NCI-H2196 treated with DMSO at 0.1 percent for 48 hours (cell line): ENCODE results near the gene ZDHHC14.
"Not testable (repeated sequence)": the region's sequence is repeated elsewhere in the genome, so short reads cannot be mapped to it uniquely, and the experiment has no call there.

Source experiments
- DNase-seq: peaks from one replicate; lab custom pipeline; 2025; ENCODE audit not compliant: unreplicated experiment; lab: John Stamatoyannopoulos, UW

Gene ZDHHC14

DNA sequence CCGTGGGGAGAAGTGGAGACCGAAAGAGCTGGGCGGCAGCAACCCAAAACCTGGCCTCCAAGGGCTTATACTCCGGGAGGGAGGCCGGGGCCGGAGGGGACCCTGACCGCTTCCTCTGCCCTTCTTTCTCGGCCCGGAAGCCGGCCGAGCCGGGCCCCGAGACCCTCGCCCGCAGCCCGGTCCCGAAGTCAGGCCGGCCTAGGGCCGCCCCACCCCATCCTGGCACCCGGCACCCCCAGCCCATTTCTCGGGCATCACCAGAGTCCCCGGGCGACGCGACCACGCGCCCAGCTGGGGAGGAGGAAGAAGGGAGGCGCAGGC lies 572 bp upstream of the ZDHHC14 start:
- DNase-seq, result no peak

GRCh38 chr6:157381631-157382621 lies 936 bp downstream of the ZDHHC14 start:
- DNase-seq, result no peak

- DNase-seq, result no peak
Measured at GRCh38 chr6:157382821-157383220, 1.8 kb downstream of the ZDHHC14 start.

GRCh38 chr6:157383471-157383870 lies 2.5 kb downstream of the ZDHHC14 start:
- DNase-seq, result no peak

DNA sequence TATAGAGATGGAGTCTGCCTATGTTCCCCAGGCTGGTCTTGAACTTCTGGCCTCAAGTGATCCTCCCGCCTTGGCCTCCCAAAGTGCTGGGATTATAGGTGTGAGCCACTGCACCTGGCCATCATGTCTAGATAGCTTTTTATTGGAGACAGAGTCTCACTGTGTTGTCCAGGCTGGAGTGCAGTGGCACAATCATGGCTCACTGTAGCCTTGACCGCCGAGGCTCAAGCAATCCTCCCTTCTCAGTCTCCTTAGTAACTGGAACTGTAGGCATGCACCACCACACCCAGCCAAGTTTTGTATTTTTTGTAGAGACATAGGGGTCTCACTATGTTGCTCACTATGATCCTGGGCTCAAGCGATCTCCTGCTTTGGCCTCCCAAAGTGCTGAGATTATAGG lies 4.0 kb downstream of the ZDHHC14 start:
- not testable (repeated sequence) for DNase-seq

GRCh38 chr6:157385482-157385881 lies 4.5 kb downstream of the ZDHHC14 start:
- no peak for DNase-seq

DNA sequence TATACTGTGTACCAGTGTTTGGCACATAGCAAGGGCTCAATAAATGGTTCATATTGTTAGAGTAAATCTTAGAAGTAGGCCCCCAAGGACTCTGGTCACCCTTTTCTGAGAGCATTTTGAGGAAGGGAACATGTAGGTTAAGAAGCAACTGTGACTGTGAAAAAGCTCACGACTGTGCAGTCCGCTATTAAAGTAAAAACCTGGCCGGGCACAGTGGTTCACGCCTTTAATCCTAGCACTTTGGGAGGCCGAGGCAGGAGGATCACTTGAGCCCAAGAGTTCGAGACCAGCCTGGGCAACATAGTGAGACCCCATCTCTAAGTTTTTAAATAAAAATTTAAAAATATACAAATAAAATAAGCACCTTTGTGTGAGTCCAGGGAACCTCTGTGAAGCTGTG lies 5.0 kb downstream of the ZDHHC14 start:
- no peak for DNase-seq

DNA sequence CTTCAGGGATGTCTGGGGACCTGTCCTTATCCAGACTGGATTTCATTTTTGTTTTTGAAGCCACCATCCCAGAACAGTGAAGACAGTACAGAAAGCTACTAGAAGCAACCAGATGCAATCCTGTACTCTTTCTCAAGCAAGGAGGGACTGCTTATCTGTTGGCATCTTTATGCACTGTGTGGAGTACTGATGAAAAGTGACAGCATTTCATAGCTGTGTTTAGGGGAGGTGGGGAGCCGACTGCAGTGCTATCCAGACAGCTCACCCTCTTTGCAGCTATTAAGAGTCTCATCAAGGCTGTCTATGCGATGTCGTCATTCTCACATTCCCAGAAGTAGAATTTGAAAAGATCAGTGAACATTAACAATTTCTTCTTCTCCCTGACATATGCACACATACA lies 5.5 kb downstream of the ZDHHC14 start:
- DNase-seq, result no peak

DNA sequence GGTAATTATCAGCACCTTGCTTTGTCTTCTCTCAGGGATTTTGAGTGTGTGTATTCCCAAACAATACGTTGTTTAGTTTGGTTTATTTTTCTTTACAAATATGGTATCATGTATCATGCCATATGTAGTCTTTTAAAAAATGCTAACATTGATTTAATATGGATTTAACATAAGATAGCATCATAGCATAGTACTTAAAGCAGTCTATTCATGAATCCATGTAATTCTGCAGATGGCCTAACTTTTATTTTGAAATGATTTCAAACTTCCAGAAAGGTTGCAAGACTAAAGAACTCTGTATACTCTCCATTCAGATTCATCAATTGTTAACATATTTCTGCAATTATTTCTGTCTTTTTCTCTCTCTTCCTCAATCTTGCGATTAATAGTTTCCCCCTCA lies 7.9 kb downstream of the ZDHHC14 start:
- DNase-seq, result no peak

DNA sequence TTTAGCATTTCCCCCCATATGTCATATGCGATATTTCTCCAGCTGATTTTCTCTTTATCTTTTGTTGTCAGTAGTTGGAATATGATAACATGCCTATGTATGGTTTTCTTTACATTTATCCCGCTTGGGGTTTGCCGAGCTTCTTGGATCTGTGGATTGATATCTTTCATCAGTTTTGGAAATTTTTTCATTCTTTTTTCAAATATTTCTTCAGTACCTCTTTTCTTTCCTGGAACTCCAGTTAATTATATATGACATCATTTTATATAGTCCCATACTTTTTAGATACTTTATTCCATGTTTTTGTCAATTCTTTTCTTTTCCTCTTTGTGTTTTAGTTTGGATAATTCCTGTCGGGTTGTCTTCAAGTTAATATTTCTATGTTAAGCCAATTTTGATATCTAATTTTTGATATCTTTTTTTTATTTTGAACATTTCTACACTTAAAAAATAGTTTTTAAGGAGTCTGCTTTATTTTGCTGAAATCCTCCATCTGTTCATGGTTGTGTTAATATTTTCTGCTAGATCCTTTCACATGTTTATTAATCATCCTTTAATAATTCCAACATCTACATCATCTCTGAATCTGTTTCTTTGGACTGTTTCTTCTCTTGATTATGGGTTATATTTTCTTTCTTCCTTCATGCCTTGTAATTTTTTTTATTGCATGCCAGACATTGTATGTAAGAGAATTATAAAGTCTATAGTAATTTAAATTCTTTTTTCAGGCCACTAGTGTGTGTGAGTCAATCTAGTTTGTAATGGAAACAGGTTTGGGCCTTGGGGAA lies 9.5 kb downstream of the ZDHHC14 start:
- no peak for DNase-seq

- DNase-seq, result no peak
Measured at GRCh38 chr6:157392927-157393668, 12.1 kb downstream of the ZDHHC14 start.

- DNase-seq, result no peak
Measured at GRCh38 chr6:157393669-157394327, 12.8 kb downstream of the ZDHHC14 start.

DNA sequence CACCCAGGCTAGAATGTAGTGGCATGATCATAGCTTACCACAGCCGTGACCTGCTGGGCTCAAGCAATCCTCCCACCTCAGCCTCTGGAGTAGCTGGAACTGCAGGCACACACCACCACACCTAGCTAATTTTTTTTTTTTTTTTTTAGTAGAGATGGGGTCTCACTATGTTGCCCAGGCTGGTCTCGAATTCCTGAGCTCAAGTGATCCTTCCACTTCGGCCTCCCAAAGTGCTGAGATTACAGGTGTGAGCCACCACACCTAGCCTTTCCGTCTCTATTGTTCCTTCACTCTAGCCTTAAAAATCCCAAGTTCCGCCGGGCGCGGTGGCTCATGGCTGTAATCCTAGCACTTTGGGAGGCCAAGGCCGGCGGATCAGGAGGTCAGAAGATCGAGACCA lies 14.2 kb downstream of the ZDHHC14 start:
- DNase-seq, result not testable (repeated sequence)

- DNase-seq, result no peak
Measured at GRCh38 chr6:157396026-157396425, 15.0 kb downstream of the ZDHHC14 start.

GRCh38 chr6:157397660-157398059 lies 16.7 kb downstream of the ZDHHC14 start:
- no peak for DNase-seq

DNA sequence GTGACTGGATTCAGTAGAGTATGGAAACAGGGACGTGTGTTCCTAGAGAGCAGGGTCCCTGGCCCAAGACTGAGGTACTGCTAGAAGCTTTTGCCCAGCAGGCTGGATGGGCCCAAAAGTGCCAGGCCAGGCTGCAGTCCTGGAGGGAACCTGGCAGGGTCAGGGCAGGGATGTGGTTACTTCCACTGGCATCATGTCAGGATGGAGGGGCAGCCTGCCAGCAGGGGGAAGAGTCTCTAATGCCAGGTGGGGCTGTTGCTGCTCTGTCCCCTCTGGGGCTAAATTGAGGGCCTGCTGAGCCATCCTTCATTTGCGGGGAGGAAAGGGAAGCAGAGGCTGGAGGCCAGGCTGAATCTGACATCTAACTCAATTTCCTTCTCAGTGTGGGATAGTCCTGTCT lies 17.2 kb downstream of the ZDHHC14 start:
- no peak for DNase-seq

DNA sequence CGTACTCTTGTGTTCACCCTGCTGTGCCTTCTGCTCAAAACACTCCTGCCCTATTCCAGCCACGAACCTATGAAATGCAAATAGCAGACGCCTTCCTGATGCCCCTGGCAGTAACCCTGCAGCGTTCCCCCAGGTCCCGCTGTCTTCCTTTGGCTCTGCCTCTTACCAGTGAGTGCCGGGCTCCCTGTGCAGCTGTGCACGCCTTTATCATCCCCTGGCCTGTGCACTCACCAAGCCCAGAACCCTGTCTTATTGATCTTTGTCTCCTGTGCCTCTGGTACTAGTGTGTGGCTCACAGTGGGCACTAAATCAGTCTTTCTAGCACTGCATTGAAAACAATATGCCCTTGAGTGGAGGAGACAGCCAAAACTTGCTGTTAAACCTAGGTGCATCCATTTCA lies 19.7 kb downstream of the ZDHHC14 start:
- no peak for DNase-seq

- no peak for DNase-seq
Measured at GRCh38 chr6:157401734-157402338, 20.8 kb downstream of the ZDHHC14 start.

GRCh38 chr6:157402996-157403685 lies 22.2 kb downstream of the ZDHHC14 start:
- DNase-seq, result no peak

- DNase-seq, result no peak
Measured at GRCh38 chr6:157403686-157404051, 22.7 kb downstream of the ZDHHC14 start.
